T-helper 9 cell (primary cell): ENCODE data around the gene PIEZO2.

Experiments used
- DNase-seq: peaks from one replicate; pipeline ENCODE4 v3.0.0-alpha.2; 2020

PIEZO2 gene

GRCh38 chr18:10775026-10775425 is 374.3 kb downstream of the PIEZO2 start:
- no peak for DNase-seq

- DNase-seq: no peak
Measured at GRCh38 chr18:10771053-10771709, 378.2 kb downstream of the PIEZO2 start.

GRCh38 chr18:10770264-10770663 is 379.1 kb downstream of the PIEZO2 start:
- no peak for DNase-seq

GRCh38 chr18:10768221-10768620 is 381.1 kb downstream of the PIEZO2 start:
- no peak for DNase-seq

- DNase-seq: no peak
Measured at GRCh38 chr18:10767658-10768057, 381.7 kb downstream of the PIEZO2 start.

GRCh38 chr18:10760986-10761385 is 388.4 kb downstream of the PIEZO2 start:
- no peak for DNase-seq

GRCh38 chr18:10759241-10759640 is 390.1 kb downstream of the PIEZO2 start:
- no peak for DNase-seq

- DNase-seq: no peak
Measured at GRCh38 chr18:10757946-10758345, 391.4 kb downstream of the PIEZO2 start.

- DNase-seq: no peak
Measured at GRCh38 chr18:10757349-10757748, 392.0 kb downstream of the PIEZO2 start.

GRCh38 chr18:10755855-10756254 is 393.5 kb downstream of the PIEZO2 start:
- no peak for DNase-seq

- DNase-seq: no peak
Measured at GRCh38 chr18:10754128-10754527, 395.2 kb downstream of the PIEZO2 start.

GRCh38 chr18:10752382-10752781 is 397.0 kb downstream of the PIEZO2 start:
- DNase-seq: no peak

GRCh38 chr18:10751653-10752052 is 397.7 kb downstream of the PIEZO2 start:
- no peak for DNase-seq

- no peak for DNase-seq
Measured at GRCh38 chr18:10750191-10751035, 399.0 kb downstream of the PIEZO2 start.

- DNase-seq: no peak
Measured at GRCh38 chr18:10748641-10749040, 400.7 kb downstream of the PIEZO2 start.

GRCh38 chr18:10745971-10746370 is 403.4 kb downstream of the PIEZO2 start:
- no peak for DNase-seq

- DNase-seq: no peak
Measured at GRCh38 chr18:10745219-10745618, 404.1 kb downstream of the PIEZO2 start.

- no peak for DNase-seq
Measured at GRCh38 chr18:10743766-10744165, 405.6 kb downstream of the PIEZO2 start.

- no peak for DNase-seq
Measured at GRCh38 chr18:10739152-10739551, 410.2 kb downstream of the PIEZO2 start.

GRCh38 chr18:10736984-10737383 is 412.4 kb downstream of the PIEZO2 start:
- no peak for DNase-seq

GRCh38 chr18:10732990-10733389 is 416.4 kb downstream of the PIEZO2 start:
- DNase-seq: no peak

- DNase-seq: no peak
Measured at GRCh38 chr18:10727477-10727876, 421.9 kb downstream of the PIEZO2 start.

- no peak for DNase-seq
Measured at GRCh38 chr18:10726198-10727068, 422.9 kb downstream of the PIEZO2 start.
